Endometrium (tissue), 2 donors: ENCODE data around the gene ETV3.
"Not testable (repeated sequence)": the region's sequence is repeated elsewhere in the genome, so short reads cannot be mapped to it uniquely, and the experiment has no call there.

ENCODE experiments used
- FAIRE-seq: peaks from 2 replicates; lab custom pipeline; 2012; peaks lifted over from hg19 to GRCh38; lab: Jason Lieb, UNC
- donor health status: control.
- donor health status: control.

ETV3 gene

DNA sequence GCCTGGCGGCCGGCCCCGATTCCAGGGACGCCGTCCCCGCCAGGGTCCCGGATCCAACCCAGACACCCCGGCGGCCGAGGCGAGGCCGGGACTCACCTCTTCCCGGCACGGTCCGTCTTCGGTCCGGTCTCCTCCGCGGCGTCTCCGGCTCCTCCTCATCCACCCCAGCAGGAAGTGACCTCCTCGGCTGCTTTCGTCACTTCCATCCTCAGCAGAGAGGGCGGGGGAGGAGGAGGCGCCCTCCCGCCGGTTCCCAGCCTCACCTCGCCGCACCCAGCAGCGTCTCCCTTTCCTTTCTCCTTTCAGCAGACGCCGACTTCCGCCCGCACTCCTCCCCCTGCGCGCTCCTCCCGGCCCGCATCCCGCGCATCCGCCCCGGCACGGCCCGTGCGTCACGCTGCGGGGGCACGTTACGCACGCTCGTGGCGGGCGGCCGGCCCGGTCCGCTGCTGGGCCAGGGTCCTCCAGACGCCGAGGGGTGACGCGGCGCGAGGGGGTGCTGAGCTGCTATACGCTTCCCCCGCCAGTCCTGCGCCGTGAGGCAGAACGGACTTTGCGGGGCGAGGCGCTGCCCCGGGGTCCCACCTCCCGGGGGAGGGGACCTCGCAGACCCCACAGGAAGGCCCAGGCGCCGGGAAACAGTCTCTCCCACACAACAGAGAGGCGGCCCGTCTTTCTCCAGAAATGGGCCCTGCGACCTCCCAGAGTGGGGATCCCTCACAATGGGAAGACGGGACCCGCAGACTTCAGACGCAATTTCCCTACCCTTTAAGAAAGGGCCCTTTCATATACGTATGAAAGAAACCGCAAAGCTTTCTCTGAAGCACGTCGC, at the start of gene ETV3:
Gene ETV3, minus strand, starts transcription at position 176 of the 832 bp plus-strand sequence. CDS start 2,043 bp downstream, outside the sequence.
- FAIRE-seq: peak; percentile 41

DNA sequence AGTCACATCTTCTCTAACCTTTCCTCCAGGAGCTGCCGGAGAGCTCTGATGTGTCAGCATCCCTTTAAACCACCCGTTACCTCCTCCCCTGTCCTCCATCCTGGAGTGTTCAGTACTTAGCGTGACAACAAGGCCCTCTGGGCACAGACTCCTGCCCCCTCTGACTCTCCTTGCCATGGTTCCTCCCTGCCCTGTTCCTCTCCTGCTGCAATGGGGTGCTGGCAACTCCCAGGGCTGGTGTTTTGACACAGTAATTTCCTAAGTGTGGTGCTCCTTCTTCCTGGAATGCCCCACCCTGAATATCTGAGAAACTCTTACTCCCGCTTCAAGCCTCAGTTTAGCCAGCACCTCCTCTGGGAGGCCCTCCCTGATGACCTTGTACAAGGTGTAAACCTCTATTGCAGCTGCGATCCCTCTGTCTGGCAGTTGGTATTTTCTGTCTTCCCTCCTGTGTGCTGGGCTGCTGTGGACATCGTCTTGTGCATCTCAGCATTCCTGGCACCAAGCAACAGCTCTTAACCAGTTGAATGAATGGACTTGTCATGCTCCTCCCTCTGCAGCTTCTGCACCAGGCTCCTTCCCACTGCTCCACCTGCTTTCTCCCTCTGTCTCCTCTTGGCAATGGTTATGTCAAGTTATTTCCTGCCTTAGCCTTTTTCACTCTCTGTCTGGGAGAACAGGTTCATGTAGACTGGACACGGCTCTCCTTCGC, 48.2 kb upstream of the ETV3 start:
- FAIRE-seq: no peak

DNA sequence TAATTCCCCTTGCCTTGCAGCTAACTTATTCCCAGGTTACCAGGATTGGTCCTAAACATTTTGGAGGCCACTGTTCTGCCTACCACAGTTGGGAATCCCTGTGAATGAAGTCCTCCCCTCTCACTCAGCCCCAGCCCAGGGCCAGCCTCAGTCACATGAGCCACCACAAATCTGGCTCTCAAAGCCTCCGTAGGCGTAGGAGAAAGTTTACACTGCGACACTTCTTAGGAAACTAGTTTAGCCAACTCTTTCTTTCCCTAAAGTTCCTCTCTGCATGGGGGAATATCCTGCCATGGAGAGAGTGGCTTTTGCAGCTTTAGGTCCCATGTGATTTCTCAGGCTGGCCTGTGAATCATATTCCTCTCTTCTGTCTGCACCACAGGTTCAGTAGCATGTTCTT, 45.7 kb upstream of the ETV3 start:
- no peak for FAIRE-seq

DNA sequence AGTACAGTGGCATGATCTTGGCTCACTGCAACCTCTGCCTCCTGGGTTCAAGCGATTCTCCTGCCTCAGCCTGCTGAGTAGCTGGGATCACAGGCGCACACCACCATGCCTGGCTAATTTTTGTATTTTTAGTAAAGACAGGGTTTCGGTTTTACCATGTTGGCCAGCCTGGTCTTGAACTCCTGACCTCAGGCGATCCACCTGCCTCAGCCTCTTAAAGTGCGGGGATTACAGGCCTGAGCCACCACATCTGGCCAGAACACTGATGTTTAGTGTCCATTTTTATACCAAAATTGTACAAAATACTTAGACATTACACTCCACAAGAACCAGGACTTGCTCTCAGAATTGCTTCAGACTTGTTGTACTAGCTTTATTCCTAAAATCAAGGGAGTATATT, 44.2 kb upstream of the ETV3 start:
- not testable (repeated sequence) for FAIRE-seq

DNA sequence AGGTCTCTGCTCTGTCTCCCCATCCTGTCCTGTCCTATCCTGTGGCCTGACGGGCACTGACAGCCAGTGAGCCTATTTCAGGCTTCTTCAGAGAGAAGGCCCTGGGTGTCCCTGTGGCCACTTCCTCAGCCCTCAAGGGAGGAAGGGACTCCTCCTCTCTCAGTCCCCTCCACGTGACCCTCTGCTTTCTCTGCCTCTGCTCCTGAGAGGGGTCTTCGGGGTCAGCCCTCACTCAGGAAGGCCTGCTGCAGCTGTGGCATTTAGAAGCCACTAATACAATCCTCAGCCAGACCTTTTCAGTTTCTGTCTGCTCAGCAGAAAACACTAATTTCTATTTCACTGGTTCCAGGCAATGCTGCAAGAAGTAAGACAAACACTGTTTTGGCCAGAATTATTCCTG, 43.6 kb upstream of the ETV3 start:
- FAIRE-seq: no peak

DNA sequence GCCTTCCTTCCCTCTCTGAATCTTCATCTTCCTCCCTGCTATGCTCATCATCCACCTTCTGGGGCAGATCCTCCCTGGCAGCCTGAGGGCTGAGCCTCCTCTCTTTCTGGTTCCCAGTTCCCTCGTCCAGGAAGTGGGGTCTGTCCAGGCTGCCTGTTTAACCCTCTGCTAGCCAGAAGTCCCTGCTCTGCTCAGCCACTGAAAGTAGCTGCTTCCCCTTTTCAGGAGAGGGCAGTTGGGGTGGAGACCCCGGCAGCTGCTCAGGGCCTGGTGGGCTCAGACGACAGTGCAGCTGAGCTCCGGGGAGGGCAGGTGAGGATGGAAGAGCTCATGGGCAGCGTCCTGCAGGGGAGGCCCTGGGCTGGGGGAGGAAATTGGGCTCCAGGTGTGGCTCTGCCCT, 43.1 kb upstream of the ETV3 start:
- FAIRE-seq: no peak

DNA sequence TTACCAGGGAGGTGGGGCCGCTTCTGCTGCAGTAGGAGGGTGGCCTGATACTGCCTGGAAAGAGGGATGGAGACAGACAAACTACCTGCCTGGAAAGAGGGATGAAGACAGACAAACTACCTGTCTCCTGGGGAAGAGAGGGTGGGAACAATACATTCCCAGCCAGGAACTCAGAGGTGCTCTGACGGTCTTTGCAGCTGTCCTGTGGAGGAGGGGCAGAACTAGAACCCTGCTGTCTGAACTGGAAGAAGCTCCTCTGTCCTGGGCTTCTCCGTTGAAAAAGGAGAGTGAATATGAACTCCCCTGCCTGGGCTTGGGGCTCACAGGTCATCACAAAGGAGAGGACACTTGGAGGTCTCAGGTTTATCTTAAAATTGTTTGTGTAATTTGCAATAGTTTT, 40.3 kb upstream of the ETV3 start:
- FAIRE-seq: no peak

DNA sequence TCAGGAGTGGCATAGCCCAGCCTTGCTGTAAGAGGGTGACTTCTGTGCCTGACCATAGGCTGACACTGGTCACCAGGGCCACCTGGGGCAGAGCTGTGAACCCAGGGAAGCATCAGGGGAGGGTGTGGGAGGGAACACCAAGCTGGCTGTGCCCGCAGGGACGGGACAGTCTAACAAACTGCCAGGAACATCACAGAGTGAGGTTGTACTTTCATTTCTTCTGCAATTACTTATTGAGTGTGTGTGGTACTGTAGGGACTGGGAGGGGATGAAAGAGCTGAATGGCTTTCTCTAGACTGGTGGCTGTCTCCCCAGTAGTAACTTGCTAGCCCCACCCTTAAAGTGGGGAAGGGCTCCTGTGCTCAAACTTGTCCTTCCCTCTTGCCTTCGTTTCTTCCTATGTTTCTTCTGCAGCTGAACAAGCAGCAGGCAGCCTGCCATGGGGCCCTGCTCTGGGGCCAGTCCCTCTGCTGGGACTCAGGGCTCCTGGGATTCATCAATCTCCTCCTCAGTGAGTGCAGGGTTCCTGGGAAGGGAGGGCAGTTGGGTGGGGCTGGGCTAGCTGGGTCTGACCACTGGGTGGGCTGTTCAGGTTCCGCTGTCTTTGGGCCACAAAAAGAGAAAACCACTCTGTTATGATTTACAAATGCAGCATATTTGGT, 39.7 kb upstream of the ETV3 start:
- FAIRE-seq: no peak

DNA sequence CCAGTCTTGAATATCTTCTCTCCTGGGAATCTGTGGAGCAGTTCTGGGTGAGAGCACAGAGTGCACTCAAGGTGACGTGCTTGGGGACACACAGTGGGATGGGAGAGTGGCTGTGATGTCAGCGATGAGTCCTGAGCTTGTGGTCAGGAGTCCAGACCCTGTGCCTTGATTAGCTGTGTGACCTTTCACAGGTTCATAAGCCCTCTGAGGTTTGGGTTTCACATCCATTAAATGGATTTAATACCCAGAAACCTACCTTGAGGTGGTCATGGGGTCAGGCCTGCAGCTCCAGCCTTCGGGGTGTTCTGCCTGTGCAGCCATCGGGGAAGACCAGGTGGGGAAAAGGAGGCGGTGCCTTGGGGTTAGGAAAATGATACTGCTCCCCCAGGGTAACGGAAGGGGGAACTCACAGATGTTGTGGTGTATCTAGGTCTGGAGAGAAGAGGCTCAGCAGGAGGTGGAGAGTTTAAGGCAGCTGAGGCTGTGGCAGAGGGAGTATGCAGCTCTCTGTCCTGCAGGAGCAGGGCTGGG, 38.5 kb upstream of the ETV3 start:
- FAIRE-seq: no peak

DNA sequence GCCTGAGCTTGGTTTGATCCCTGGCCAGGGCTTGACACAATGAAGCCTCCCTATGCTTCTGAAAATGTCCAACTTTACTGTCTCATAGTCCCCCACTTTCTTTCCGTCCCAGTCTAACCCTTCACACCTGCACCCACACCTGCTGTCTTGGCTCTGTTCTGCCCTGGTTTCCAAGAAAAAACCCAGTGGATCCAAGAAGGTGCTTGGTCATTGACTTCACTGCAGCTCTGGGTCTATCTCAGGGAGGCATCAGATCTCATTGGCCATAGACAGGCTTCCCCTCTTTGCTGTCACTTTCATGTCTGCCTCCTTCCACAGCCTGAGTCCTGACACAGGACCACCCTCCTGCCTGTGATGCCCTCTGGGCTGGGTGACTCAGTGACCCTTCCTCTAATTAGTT, 37.8 kb upstream of the ETV3 start:
- FAIRE-seq: no peak

DNA sequence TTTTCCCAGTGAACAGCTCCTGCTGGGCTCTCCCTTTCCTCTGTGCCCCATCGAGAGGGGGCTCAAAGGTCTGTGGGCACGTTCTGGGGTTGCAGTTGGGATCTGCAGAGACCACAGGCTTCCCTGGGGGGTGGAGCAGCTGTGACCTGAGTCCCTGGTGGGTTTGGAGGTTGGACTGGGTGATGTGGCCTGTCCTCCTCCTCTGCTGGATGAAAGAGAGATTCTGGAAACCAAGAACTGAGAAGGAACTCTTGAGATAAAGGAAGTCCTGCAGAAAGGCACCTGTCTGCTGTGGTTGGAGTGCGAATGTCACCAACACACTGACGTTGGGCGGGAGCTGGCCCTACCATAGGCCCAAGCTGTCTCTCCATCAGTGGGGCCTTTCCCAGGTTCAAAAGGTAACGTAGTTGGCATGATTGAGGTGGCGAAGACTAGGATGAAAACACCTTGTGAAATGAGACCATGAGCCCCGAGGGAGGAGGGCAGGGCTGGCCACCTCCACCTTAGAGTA, 35.8 kb upstream of the ETV3 start:
- no peak for FAIRE-seq

DNA sequence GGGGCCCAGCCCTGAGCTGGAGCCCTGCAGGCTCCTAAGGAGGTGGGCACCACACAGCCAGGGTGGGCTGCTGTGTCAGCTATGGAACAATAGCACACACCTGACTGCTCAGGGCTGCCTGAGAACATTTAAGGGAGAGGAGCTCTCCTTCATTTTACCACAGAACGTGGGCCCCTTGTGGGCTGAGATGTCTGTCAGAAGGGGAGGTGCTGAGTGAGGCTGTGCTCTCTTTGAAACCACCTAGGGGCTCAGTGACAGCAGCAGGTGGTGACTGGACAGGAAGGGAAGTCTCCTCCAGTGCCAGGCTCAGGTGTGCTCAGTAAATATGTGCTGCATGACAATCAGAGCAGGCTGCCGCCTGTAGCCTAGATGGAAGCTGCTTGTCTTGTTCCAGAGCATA, 35.0 kb upstream of the ETV3 start:
- FAIRE-seq: not testable (repeated sequence)

DNA sequence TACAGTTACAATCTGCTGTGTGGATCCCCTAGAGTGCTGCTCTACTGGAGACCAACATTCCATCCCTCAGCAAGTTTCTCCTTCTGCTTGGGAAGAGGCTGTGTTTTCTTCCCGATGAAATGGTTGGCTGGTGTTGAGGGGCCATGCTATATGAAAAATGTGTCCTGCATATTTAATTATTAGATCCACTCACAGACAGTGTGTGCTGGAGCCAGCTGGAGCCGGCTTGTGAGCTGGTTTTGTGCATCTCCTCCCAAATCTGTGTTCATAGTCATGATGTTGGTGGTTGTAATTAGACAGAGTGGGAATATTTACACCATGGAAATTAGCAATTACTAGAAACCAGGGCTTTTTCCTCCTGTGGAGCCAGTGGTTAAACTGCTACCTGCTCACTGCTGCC, 34.4 kb upstream of the ETV3 start:
- not testable (repeated sequence) for FAIRE-seq

DNA sequence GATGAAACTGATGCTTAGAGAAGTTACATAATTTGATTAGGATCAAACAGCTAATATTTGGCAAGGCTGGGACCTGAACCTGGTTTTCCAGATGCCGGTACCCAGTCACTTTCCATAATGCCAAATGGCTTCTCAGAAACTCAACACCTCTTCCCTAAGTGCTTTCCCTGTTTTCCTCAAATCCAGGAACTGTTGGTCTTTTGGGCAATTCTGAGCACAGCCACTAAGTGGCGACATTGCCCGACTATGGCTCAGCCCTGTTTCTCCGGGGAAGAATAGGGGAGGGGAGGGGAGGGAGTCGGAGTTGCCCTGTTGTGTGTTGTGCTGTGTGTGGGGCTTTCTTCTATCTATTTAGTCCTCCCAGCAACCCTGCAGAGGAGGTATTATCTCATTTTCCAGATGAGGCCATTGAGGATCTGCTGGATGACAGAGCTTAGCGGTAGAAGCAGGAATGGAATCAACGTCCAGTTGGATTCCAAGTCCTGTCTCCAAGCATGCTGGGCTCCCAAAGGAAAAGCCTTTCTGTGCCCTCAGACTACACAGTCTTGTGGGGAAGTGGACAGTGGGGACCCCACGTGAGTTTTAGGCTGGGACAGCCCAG, 33.8 kb upstream of the ETV3 start:
- peak; percentile 12 for FAIRE-seq

DNA sequence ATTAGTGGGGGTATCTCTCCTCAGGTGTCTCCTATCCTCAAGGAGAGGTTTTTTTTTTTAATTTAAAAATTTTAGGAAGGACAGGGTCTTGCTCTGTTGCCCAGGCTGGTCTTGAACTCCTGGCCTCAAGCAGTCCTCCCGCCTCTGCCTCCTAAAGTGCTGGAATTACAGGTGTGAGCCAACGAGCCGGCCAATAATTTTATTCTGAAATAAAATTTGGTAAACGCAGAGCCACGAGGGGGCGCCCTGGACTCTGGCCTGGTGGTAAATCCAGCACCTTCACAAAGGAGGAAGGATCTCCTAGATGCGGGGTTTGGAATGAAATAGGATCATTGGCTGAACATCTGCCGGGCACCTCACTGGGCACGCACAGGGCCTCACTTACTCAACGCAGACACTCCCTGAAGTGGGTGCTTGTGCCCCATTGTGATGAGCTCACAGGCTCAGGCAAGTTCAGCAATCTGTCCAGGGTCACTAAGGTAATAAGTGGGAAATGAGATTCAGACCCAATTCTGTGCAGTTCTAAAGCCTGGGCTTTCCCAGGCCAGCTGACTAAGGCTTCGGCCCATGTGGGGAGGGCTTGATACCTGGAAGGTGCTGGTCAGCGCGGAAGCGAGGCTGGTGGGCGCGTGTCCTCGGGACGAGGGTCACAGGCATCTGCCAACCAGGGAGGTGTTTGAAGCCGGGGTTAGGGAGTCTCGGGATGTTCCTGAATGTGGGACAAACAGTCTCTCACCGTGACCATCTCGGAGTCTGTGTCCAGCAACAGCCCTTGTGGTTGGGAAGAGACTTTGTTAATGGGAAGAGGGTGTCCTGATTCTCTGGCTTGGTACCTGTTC, 32.7 kb upstream of the ETV3 start:
- FAIRE-seq: no peak

DNA sequence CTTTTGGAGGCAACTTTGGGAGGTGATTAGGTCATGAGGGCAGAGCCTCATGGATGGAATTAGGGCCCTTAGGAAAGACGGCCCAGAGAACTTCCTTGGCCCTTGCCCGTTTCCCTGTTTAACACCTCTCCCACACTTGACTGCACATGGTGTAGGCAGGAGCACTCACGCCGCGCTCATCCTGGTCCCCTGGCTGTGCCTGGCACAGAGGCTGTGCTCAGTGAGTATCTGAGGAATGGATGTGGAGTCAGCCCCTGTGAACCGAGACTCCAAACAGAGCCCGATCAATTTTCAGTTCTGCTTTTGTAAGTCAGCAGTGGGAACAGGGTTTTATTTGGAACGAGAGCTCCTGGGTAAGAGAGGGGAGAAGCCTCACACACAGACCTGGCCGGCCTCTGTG, 29.8 kb upstream of the ETV3 start:
- FAIRE-seq: no peak

DNA sequence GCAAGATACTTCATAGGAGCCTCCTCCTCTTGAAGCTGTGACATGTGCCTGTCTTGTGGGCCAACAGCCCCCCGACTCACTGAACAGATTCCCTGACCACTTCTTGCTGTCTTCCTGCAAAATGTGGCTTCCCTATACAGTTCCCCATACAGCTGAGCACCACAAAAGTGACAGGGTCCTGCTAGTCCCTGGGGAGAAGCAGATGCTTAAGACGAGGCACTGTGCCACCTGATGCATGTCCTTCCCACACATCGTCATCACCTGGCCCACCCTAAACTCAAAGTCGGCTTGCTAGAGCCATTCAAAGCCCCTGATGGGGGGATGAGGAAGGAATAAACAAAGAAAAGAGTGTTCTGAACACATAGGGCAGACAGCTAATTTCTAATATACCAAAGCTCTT, 29.2 kb upstream of the ETV3 start:
- FAIRE-seq: no peak

DNA sequence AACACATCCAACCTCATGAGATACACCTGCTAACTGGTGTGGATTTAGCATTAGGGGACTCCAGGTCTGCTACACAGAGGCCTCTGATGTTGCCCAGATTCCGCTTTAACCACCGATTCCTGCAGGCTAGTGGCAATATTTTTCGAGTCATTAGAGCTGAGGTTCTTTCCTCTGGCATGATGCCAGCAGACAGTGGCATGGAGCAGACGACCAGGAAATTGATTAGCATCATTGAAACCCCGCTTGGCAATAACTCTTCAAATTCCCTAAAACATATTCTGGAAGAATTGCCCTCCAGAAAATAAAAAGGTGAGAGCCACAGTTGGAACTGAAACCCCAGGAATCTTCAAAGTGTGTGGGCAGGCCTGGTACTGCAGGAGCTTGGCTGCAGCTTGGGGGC, 28.4 kb upstream of the ETV3 start:
- no peak for FAIRE-seq

DNA sequence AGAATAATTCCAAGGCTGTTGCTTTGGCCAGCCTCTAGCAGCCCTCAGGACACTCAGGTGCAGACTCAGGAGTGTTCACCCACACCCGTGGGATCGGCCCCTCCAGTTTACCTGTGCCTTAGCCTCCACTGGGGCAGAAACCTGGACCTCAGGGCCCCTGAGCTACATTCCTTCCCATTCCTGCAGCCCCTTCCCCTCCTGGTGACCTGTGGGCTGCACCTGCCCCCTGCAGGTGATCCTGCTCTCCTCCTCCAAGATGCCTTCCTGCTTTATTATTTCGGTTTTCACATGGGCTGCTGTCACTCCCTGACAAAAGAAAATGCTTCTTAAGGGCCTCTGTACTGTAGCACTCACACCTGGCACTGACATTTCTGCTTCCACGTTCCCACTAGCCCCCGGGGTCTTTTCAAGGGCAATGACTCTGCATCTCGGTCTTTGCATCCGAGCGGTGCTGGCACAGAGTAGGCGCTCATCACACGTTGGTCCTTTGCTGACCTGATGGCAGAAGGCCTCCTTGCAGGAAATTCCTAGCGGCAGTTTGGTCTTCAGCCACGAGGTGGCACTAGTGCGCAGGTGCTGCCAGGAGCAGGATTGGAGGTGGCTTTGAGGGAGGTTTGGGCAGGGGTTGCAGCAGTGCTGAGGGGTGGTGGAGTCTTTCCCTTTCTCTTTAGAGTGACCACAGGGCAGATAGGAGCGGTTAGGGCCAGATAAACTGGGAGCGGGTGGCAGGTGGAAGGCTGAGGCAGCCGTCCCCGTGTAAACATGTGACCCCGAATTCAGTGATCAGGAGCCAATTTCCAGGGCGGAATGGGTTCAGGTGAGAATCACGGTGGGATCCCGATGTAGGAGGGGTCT, 25.3 kb upstream of the ETV3 start:
- no peak for FAIRE-seq

DNA sequence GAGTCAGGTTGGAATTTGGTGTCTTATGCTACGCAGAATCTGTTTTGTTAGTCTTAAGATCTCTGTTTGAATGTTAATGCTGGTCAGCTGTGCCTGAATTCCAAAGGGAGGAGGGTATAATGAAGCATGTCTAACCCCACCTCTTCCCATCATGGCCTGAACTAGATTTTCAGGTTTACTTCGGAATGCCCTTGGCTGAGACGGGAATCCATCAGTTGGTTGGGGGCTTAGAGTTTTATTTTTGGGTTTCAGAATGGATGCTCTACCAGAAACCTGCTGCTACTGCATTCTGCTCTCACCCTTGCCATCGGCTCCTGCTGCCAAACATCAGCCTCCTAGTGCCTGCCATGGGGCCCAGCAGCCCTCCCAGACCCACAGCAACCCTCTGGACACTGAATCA, 24.1 kb upstream of the ETV3 start:
- no peak for FAIRE-seq
